Middle frontal gyrus (tissue), 1 donor: Measurements from ENCODE around the gene DUOX2.
"Not testable (repeated sequence)": the region's sequence is repeated elsewhere in the genome, so short reads cannot be mapped to it uniquely, and the experiment has no call there.

Source experiments
- DNase-seq: peaks from one replicate; pipeline ENCODE4 v3.0.0-alpha.2; 2015; ENCODE audit warnings: low spot score; ENCODE audit errors: extremely low spot score

DUOX2 gene

DNA sequence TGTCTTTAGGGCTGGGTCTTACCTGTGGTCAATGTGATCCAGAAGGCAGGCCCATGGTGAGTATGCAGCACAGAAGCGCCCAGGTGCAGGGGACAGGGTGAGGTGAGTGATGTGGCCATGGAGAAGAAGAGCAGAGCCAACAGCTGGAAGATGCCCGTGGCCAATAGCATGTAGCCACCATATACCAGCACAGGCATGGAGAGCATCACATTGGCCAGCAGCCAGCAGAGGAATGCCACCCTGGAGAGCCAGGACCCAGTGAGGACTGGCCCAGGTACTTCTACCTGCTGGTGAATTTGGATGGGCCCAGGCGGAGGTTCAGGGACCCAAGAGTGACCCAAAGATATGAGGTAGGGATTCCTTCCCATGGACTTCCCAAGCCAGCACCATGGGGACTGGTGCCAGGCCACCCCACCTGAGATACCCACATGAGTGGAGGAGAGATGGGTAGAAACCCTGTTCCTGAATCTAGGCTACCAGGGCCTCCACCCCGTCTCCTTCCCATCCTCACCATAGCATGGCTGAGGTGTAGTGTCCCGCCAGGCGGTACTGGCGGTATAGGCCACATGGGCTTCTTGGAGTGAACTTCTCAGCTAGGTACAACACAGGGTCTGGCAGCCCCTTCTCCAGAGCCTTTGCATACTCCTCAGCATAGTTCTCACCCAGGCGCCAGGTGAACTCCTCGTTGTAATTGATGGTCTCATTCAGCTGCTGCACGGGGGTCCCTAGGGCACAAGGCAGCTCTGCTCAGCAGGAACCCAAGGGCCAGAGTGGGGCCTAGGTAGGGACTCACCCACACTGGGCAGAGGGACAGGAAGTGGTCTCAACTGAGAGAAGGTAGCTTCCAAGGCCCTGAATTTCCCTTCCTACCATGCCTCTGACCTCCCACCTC lies 6.4 kb upstream of the DUOX2 start:
- DNase-seq = no peak

DNA sequence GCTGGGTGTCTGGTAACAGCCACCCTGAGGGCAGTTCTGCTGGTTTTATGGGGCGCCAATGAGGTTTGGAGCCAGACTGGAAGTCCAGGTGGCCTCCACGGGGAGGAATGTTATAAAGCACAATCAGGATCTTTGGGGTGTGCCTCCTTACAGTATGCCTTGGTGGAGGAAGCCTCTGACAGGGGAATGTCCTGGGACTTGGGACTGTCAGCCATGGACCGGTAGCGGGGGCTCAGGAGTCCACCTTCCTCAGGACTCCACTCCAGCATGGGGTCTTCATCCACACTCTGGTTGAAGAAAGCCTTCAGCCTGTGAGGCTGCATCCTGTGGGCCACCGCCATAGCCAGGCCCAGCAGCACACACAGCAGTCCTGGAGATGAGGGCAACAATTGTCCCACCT lies 5.0 kb upstream of the DUOX2 start:
- DNase-seq = no peak

DNA sequence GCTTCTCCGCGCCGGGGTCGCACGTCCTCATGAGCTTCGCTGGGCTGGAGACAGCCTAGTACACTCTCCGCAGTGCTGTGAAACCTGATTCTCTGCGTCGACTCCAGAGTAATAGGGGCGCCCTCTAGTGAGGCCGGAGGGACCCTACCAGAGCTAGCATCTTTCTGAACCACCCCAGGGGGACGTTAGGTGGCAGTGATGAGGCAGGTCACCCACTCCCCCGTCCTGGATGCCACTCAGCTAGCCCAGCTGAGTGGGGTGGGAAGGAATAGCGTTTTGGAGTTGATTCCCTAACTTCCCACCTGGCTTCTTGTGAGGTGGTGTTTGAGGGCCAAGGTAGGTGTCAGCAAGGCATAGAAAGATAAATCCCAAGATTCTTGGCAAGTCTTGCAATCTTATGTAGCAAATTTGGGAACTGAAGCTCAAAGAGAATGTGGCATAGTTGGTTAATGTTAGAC lies 4.2 kb upstream of the DUOX2 start:
- peak; percentile 85 for DNase-seq

GRCh38 chr15:45117308-45118130 lies 3.5 kb upstream of the DUOX2 start:
- DNase-seq = no peak

- no peak for DNase-seq
Observed at GRCh38 chr15:45116482-45117307, 2.7 kb upstream of the DUOX2 start.

DNA sequence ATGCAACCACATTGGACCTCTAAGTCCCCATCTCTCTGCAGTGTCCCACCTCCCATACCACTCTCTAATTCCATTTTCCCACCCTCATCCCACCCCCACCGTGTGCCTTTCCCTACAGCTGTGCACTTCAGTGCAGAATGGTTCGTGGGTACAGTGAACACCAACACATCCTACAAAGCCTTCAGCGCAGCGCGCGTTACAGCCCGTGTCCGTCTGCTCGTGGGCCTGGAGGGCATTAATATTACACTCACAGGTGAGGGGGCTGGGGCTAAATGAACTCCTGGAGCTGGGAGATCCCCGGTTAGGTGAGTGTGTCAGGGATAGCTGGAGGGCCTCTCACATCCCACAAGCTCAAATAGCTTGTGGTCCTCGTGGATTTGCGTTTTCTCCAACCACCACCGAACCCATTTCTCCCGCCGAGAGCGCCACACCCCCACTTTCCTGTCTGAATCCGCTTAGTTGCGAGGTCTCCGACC lies 2.1 kb upstream of the DUOX2 start:
- no peak for DNase-seq

DNA sequence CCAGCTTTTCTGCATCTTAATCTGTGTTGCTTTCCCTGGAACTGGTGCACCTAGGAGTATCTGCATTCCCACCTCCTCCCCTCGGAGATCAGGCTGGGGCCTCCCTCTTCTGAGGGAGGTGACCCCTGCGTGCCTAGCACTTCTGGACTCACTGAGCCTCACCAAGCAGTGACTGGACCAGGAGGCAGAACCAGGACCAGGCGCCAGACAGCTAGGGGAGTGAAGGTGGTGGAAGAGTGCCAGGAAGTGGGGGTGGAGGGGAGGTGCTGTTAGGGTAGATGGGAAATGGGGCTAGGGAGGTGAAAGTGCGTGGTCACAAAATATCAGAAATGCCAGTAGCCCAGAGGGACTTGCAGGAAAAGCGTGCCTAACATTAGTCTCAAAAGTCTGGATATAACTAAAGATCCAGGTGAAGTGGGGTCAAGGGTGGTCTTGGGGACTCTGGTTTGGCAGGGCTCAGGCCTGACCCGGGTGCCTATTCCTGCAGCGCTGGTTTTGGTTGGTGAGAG lies 1.4 kb upstream of the DUOX2 start:
- DNase-seq = no peak

GRCh38 chr15:45114751-45115085 lies 746 bp upstream of the DUOX2 start:
- no peak for DNase-seq

DNA sequence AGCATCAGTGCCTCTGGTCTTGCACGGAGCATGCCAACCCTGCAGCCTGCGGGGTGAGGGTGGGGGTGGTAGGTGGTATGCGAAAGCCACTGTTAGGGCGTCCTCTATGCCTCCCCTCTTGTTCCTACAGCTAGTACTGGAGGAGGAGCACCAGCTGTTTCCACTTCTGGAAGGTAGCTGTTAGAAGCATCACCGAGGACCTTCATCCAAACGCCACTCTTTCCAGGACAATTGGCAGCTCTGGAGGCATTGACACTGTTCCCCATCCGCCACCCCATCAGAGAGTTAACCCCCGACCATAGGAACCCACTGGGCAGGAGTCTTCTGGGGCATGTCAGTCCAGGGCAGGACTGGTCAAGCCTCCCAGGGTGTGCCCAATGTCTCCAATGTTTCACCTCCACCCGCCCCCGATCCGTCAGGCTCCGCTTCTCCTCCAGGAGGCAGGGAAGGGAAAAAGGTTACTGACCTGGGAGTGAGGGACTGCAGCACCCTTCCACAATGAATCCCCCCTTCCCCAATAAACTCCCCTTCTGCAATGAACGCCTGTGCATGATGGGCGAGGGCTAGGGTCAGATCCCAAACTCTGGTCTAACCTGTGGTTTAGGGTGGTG lies 487 bp downstream of the DUOX2 start:
- no peak for DNase-seq

GRCh38 chr15:45112591-45113379 lies 1.2 kb downstream of the DUOX2 start:
- DNase-seq = no peak

DNA sequence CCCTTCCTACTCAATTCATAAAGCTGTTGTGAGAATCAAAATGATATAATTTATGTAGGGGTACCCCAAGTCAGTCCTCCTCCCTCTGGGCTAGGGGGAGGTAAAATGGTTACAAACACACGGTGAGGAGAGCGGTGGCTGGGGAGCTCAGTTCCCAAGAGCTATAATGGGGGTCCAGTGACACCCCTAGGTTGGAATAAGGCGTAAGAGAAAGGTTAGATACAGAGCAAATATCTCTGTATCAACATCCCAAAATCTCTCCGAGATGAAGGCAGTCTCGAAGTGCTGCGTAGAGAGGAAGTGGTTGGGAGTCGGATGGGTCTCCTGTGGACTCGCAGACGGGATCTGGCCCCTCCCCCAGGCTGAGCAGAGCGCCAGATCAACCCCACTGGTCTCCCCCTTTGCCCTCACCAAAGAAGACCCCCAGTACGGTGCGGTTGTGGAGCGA lies 1.8 kb downstream of the DUOX2 start:
- DNase-seq = no peak

DNA sequence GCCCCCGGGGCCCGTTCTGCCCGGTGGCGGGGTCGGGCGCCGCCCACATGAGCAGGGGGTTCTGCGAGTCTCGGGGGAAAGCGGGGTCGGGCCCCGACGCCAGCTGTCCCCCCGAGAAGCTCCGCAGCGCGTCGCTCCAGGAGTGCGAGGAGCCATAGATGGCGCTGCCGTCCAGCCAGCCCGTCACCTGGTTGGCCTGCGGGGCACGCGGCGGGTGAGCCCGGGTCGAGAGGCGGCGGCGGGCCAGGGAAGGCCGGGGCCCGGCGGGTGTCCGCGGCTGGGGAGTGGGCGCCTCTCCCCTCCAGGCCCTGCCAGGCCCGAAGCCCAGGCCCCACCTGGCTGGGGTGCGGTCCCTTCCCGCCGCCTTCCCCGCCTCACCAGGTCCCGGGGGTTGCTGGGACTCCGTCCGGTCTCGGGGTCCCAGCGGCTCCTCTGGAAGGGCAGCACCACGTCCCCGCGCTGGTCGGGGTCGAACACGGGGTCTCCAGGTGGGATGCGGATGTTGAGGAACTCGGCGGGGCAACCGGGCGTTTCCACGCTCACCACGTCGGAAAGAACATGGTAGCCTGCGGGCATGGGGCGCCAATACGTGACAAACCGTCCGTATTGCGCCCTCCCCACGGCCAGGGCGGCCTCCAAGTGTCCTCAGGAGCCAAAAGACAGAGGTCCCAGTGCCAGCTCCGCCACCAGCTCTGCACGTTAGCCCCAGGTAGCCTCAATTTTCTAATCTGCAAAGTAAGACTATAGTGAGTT lies 2.4 kb downstream of the DUOX2 start:
- no peak for DNase-seq

- DNase-seq = no peak
Observed at GRCh38 chr15:45110256-45110820, 3.6 kb downstream of the DUOX2 start.

DNA sequence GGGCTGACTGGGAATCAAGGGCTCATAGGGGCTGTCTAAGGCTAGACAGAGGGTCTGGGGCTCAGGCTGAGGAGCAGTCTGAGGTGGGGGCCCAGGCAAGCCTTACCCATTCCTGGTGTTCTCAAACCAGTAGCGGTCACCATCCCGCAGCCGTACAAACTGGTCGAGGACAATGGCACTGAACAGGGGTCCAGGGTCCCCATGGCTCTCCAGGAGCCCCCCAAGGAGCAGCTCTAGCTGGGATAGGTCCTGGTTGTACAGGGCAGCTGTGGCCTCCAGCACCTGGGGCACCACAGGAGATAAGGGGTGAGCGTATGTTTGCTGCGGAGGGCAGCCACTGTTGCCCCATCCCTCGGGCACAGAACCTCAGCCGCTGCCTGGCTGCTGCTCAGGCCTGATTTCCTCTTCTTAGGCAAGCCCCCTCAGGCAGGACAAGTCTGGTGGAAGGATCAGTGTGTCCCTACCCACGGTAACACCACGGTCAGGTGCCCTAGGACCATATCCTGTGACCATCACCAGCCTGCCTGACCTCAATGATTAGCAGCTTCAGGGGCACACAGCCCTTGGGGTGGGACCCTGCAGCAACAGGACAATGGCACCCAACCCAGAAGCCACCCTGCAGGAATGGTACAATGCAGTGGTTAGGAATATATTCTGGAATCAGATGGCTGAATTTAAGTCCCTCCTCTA lies 5.9 kb downstream of the DUOX2 start:
- no peak for DNase-seq

- no peak for DNase-seq
Observed at GRCh38 chr15:45106002-45106790, 7.8 kb downstream of the DUOX2 start.

DNA sequence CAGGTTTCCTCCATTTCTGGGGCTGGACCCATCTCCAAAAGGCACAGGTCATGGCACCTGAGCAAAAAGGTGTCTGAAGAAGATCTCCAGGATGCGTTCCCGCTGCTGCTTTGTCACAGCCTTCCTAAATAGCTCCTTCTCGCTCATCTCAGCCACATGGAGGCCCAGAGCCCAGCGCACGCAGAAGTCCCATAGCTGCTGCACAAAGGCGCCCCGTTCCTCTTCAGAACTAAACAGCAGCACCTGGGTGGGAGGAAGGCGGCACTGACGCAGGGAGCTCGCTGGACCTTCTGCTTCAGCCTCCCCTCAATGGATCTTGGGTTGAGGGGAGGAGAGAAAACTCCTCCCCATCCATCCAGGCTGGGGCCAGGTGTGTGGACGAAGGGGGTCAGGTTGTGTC lies 8.4 kb downstream of the DUOX2 start:
- DNase-seq = no peak

DNA sequence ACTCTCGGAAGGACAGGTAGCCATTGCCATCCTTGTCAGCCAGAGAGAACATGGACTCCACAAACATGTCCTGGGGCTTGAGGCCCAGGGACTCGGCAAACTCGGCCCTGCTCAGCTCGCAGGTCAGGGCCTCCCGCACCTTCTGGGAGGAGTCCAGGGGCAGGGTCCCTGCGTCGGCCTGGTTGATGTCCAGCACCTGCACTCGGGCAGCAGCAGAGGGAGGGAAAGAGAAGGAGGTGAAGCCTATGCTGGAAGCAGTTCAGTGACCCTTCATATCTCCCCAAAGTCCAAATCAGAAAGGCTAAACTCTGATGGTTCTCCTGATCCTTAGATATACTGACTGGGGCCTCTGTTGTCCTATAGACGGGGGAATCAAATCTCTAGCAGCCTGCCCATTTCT lies 9.8 kb downstream of the DUOX2 start:
- not testable (repeated sequence) for DNase-seq

GRCh38 chr15:45102226-45102625 lies 11.7 kb downstream of the DUOX2 start:
- DNase-seq = no peak
